ENCODE data around the gene LRFN4.

The LRFN4 gene

GRCh38 chr11:66894141-66894540 is 37.3 kb downstream of the LRFN4 start:
- DNase-seq, result no peak

- DNase-seq, result no peak
Measured at GRCh38 chr11:66901964-66902390, 45.1 kb downstream of the LRFN4 start.

GRCh38 chr11:66902486-66903177 is 45.8 kb downstream of the LRFN4 start:
- DNase-seq, result no peak

- DNase-seq, result no peak
Measured at GRCh38 chr11:66904055-66904454, 47.2 kb downstream of the LRFN4 start.

- no peak for DNase-seq
Measured at GRCh38 chr11:66904561-66904960, 47.7 kb downstream of the LRFN4 start.

GRCh38 chr11:66904981-66905521 is 48.2 kb downstream of the LRFN4 start:
- DNase-seq, result no peak

GRCh38 chr11:66905631-66906030 is 48.8 kb downstream of the LRFN4 start:
- DNase-seq, result no peak

GRCh38 chr11:66906061-66906733 is 49.3 kb downstream of the LRFN4 start:
- DNase-seq, result no peak

- DNase-seq, result no peak
Measured at GRCh38 chr11:66907751-66908630, 51.1 kb downstream of the LRFN4 start.

GRCh38 chr11:66909181-66909580 is 52.3 kb downstream of the LRFN4 start:
- DNase-seq, result no peak

GRCh38 chr11:66910016-66910415 is 53.2 kb downstream of the LRFN4 start:
- no peak for DNase-seq
